Stimulated activated CD4-positive, alpha-beta T cell treated with anti-CD3 and anti-CD28 coated beads, Interleukin-12 subunit alpha, Interleukin-12 subunit beta, amount 100 ng/mL, for 4 hours (primary cell): ENCODE data around the gene DPP7.

Experiments used
- DNase-seq: peaks from one replicate; pipeline ENCODE4 v3.0.0-alpha.2; 2020

DPP7 gene

DNA sequence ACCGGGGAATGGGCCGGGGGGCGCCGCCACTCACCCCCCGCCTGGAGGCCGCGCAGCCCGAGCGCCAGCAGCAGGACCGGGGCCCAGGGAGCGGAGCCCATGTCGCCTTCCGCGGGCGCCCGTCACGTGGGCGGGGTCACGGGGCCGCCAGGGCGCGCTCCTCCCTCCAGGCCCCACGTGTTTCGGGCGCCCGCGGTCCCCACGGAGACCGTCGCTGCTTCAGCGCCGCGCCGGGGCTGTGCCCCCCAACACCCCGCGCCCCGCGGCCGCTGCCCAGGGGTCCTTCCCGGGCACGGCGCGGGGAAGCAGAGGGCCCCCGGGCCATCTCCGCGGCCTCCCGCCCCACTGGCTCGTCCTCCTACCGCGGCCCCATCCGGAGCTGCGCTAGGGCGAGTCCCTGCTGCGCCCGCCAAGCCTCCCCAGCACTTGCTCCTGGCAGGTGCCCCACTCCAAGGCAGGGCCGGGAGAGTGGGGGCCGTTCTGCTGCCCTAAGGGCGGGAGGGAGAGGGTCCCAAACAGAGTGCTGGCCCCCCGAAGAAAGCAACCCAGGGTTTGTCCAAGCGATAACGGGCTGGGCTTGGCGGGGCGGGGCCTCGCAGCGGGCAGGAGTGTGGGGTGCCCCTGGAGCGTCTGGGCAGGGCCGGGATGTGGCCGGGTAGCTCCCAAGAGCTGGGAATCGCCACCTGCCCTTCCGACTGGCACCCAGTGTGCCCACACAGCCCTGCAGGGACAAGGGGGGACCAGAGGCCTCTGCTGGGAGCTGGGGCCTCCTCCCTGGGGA lies at the start of gene DPP7:
Gene DPP7, minus strand, starts transcription at position 121 of the 781 bp plus-strand sequence. Its CDS starts 20 bp downstream, at position 101.
- peak; percentile 80 for DNase-seq

DNA sequence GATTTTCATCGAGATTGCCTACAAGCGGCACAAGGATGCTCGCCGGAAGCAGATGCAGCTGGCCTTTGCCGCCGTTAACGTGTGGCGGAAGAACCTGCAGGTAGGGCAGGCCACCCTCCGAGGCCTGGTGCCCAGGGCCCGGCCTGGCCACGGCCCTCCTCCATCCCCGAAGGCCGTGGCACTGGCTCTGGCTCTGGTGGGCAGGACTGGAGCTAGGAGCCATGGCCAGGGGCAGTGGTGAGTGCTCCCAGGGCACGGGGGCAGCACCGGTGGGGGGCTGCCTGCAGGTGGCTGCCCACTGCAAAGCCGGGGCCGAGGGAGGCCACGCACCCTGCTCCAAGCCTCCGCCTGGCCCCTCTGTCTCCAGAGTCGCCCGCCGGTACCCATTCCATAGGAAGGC lies 49.3 kb upstream of the DPP7 start:
- DNase-seq: no peak

DNA sequence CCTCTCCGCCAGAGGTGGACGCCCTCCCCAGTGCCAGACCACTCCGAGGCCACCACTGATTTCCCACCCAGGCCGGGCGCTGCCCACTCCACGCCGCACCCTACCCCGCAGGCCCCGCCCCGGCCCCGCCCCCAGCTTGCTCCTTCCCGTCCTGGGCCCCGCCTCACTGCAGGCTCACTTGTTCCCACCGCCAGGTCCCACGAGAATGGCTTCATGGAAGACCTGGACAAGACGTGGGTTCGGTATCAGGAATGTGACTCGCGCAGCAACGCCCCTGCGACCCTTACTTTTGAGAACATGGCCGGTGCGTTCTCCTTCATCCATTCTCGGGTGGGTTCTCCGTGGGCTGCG lies 48.8 kb upstream of the DPP7 start:
- no peak for DNase-seq

- no peak for DNase-seq
These were observed 48.2 kb upstream of the DPP7 start for GRCh38 chr9:137162505-137163364.

- DNase-seq: no peak
These were observed 47.3 kb upstream of the DPP7 start for GRCh38 chr9:137161558-137162486.

- DNase-seq: no peak
These were observed 46.4 kb upstream of the DPP7 start for GRCh38 chr9:137160716-137161557.

GRCh38 chr9:137160054-137160425 lies 45.5 kb upstream of the DPP7 start:
- no peak for DNase-seq

GRCh38 chr9:137159105-137160053 lies 44.8 kb upstream of the DPP7 start:
- DNase-seq: no peak

- DNase-seq: no peak
These were observed 44.1 kb upstream of the DPP7 start for GRCh38 chr9:137158625-137159024.

DNA sequence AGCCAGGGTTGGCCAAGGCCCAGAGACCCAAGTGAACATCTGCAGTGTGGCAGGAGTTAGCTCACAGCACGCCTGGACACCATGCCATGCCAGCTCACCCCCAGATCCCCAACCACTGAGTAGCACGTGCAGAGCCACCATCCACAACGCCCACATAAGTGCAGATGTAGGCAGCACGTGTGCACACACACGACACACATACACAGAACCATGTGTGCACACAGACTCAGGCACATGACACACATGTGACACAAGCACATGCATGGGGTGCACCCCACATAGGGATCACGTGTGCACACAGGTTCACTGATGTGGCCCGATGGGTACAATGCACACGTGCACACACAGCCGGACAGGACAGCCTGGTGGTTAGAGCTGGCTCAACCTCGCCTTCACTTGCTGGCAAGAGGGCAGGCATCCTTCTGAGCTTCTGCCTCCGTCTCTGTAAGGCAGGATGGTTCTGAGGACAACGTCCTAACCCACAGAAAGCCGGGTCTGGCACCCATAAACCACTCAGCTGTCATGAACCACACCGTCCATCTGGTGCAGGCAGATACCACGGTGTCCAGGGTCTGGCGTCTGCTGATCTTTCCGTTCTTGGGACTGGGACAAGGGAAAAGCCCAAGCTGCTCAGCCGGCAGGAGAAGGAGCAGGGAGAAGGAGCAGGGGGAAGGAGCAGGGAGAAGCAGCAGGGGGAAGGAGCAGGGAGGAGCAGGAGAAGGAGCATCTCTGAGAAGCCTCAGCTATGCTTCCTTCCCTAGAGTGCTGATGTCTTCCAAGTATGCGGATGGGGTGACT lies 43.3 kb upstream of the DPP7 start:
- no peak for DNase-seq

GRCh38 chr9:137156567-137157375 lies 42.2 kb upstream of the DPP7 start:
- peak; percentile 60 for DNase-seq

DNA sequence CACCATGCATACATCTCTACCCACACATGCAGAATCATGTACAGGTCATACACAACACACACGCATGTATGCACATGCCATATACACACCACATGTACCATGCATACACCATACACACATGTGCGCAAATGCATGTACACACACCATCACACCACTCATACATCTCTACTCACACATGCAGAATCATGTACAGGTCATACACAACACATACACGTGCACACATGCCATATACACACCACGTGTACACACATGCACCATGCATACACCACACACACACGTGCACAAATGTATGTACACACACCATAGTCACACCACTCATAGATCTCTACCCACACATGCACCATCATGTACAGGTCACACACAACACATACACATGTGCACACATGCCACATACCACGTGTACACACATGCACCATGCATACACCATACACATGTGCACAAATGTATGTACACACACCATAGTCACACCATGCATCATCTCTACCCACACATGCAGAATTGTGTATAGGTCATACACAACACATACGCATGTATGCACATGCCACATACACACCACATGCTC lies 38.4 kb upstream of the DPP7 start:
- no peak for DNase-seq

DNA sequence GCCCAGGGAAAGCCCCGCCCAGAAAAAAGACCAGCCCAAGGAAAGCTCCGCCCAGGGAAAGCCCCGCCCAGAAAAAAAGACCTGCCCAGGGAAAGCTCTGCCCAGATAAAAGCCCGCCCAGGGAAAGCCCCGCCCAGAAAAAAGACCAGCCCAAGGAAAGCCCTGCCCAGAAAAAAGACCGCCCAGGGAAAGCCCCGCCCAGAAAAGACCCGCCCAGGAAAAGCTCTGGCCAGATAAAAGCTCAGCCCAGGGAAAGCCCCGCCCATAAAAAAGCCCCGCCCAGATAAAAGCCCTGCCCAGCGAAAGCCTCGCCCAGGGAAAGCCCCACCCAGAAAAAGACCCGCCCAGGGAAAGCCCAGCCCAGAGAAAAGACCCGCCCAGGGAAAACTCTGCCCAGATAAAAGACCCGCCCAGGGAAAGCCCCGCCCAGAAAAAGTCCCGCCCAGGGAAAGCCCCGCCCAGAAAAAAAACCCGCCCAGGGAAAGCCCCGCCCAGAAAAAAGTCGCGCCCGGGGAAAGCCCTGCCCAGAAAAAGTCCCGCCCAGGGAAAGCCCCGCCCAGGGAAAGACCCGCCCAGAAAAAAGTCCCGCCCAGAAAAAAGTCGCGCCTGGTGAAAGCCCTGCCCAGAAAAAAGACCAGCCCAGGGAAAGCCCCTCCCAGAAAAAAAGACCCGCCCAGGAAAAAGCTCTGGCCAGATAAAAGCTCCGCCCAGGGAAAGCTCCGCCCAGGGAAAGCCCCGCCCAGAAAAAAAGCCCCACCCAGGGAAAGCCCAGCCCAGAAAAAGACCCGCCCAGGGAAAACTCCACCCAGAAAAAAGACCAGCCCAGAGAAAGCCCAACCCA lies 36.3 kb upstream of the DPP7 start:
- DNase-seq: peak; percentile 49

GRCh38 chr9:137149942-137150616 lies 35.5 kb upstream of the DPP7 start:
- DNase-seq: no peak

DNA sequence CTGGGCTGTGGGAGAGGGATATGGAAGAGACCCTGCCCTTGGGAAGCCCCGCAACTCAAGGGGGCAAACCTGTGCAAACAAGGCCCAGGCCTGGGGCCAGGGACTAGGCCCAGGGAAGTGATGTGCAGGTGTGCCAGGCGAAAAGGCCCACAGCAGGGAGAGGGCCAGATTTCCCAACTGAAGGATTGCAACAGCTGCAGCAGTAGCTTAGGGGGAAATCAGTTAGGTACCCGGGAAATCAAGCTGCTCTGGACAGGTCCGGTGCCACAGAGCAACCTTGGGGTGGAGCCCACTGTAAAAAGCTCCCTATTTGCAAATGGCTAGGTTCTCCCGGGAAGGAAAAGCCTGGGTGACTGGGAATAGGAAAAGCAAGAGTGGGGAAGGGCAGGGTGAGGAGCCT lies 34.8 kb upstream of the DPP7 start:
- DNase-seq: no peak

GRCh38 chr9:137148661-137149060 lies 34.1 kb upstream of the DPP7 start:
- DNase-seq: no peak

DNA sequence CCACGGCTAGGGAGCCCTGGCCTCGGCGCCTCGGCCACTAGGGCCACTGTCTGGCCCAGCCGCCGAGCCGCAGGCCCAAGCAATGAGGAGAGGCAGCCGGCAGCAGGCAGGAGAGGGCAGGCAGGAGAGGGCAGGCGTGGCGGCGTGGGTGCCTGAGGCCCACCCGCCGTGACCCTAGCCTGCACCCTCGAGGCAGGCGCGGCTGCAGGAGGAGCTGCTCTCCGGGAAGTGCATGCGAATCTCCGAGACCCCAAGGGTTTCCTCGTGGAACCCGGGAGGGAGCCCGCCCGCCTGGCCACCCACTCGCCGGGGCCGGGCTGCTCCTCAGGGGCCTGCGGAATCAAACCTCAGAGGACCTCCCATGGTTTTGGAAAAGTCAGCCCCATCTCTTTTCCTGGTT lies 33.7 kb upstream of the DPP7 start:
- no peak for DNase-seq
